ENCODE measurements around the gene RASA3.

The RASA3 gene

DNA sequence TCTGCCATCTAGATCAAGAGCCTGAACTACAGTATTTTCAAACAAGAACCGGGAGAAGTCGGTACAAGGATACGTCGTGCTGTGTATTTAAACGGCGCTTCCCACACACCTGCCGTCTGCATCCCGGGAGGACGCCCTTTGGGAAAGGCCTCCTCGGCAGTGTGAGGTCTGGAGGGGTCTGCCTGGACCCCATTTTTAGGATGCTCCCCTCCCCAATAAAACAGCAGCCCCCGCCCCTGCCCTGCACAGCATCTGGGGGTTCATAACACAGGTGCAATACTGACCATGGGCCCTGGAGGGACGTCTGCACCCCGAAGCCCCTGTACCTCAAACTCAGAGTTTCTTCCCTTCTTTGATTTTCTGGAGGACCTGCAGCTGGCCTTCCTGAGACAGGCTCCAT is 154.4 kb downstream of the RASA3 start:
- no peak for DNase-seq

DNA sequence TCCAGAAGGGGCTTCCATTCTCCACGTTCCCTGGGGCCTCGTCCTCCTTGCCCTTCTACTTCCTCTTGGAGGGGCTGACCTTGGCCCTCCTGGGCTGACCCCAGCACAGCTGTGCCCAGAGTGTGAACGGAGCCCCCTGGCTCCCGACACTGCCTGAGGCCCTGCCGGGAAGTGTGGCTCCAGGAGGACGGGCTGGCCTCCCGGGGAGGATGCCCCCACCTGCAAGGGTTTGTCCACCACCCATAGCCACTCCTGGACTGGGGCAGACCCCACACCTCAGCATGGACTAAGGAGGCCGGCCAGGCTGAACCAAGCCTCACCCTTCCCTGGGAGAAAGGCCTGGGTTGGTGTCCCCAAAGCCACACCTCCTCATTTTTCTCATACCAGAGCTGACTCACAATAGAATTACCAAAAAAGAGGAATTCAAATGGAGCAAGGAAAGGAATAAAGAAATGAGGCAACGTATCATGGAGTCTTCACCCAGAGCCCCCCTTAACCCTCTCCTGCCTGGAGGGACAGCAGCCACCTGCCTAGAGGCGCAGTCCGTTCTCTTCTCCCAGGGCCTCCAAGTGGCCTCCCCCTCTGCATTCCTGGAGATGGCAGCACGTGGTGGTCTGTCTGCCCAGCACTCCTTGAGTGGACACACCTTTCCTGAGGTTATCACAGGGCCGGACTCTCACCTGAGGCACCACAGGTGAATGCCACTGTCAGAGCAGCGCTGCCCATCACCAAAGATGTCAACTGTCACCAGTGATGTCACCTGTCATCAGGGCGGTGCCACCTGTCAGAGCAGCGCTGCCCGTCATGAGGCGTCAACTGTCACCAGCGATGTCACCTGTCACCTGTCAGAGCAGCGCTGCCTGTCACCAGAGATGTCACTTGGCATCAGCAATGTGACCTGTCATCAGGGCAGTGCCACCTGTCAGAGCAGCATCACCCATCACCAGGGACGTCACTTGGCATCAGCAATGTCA is 155.4 kb downstream of the RASA3 start:
- DNase-seq: no peak

DNA sequence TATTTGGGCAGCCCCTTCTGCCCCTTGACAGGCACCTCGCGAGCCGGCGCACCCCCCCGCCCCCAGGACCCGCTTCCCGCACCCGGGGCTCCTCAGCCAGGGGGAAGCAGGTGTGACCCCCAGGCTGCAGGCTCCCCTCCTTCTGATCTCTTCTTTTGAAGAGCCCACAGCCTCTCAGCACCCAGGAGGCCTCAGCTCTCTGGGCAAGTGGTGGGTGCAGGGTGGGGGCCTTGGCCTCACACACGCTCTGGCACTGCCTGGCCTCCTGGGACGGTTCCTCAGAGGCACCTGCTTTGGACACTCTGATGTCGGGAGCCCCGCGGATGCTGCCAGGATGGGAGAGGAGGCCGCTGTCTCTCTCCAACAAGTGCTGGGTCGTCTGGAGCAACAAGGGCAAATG is 157.0 kb downstream of the RASA3 start:
- no peak for DNase-seq

DNA sequence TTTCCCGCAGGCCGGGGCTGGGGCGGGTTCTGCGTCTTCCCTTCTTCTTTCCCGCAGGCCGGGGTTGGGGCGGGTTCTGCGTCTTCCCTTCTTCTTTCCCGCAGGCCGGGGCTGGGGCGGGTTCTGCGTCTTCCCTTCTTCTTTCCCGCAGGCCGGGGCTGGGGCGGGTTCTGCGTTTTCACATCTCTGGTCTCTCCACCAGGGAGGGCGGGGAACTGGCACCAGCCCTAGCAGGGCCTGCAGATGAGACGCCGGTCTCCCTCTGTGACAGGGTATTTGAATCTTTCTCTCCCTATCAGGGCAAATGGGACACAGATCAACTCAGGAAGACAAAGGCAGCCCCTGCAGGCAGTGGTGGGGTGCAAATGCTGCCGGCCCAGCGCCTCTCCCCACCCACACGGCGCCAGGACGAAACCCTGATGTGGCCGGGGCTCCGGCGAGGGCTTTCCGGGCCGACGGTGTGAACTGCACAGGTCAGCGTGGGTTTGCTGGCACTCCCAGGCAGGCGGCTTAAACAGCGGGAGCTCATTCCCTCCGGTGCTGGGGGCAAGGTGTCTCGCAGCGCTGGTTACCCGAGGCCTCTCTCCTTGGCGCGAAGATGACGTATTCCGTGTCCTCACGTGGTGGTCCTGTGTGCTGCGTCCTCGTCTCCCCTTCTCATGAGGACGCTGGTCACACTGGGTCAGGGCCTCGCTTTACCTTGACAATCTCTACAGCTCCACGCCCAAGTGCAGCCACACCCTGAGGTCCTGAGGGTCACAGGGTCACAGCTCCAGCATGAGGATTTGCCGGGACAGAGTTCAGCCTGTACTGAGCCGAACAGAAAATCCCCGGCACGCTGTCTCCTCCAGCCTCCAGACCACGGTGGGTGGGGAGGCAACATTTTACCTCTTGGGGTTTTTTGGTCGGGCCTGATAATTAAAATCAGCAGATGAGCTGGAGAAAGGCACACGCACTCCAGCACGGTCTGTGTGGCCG is 157.8 kb downstream of the RASA3 start:
- no peak for DNase-seq

DNA sequence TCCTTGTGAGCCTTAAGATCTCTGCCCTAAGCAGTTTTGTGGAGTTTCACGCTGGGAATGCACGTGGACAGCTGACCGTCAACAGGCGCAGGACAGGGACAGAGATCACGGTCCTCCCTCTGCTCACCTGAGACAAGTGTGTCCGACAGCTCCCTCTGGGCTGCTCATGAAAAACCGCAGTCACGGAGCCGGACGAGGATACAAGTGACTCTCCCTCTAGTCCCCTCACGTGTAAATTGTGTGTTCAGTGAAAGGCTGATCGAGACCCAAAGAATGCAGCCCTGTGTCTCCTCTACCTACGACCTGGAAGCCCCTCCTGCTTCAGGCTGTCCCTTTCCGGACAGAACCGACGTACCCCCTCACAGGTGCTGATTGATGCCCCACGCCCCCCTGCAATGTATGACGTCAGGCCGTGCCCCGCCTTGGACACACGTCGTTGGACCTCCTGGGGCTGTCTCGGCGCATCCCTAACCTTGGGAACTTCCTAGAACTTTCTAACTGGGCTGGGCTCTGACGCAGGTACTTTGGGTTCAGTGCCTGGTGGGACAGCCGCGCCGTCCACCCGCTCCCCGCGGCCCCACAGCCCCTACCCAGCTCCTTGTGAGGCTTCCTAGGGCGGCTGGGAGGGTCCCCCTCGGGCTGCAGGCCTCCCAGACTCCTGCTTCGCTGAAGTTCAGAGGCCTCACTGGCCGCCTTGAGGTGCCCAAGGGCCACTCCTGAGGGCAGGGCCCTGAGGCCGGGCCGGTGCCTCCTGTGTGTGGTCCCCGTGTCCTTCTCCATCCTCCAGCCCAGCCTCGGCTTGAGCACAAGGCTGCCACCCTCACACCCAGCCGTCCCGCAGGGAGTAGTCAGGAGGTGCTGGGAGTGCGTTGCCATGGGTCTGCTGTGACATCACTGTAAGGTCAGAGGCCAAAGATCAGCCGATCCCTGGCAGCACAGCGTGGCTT is 158.9 kb downstream of the RASA3 start, which contains the start of gene C13orf46:
C13orf46 (minus strand) TSS at position 859 of the 947 bp plus-strand sequence; CDS start at position 780, 79 bp downstream.
- no peak for DNase-seq

DNA sequence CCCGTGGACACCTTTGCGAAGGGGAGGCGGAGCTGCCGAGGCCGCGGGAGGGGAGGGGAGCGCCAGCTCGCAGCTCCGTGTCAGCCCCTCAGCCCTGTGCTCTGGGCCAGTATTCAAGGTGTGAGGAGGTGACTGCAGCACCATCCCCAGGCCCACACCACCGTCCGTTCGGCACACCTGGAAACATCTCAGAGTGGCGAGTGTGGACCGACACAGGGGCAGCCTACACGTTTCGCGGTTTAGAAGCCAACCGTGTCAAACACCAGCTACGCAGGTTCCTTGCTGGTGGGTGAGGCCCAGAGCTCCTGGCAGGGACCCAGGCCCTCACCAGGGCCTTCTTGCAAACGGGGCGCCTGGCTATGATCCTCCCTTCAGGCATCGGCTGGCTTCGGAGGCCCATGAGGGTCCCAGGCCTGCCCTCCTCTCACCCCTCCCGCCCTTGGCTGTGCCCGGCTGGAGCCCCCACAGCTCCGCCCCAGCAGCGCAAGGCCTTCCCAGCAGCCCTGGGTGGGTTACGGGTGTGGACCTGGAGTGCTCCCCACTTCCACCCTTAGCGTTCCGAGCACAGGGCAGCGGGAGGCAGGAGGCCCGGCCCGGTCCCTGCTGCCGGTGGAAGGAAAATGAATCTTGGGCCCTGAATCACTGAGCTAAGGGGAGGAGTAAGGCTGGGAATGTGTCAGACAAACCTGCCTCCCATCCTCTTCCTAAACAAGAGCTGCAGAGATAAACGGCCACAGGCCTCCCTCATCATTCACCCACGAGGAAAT is 159.8 kb downstream of the RASA3 start:
- no peak for DNase-seq

DNA sequence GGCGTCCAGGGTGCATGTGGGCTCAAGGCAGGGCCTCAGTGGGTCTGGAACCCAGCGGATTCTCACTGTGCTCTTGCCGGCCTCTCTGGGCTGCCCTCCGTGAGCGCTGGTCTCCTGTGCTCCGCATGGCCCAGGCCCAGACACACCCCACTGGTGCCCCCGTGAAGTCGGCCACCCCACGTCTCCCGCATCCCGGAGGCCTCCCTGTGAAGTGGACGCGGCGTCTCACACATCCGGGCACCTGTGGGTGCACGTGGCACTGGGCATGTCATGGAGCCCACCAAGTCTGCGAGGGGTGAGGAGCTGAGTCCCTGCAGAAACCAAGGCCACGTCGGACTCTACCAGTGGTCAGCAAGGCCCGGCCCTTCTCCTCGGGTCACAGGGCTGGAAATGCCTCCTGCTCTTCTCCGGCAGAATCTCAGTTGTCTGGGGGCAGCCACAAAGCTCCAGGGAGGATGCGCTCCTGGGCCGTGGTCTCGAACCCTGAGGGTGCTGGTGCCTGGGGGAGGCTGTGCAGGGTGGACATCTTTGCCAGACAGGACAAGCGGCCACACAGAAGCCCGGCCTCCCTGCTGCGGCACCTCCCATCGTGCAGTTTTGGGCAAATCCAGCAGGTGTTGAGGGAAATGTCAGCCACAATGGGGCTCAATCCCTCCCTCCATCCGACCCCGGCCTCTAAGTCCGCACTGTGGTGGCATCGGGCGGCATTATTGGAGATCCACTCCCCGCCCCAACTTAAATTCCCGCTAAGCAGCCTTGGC is 160.8 kb downstream of the RASA3 start:
- no peak for DNase-seq

DNA sequence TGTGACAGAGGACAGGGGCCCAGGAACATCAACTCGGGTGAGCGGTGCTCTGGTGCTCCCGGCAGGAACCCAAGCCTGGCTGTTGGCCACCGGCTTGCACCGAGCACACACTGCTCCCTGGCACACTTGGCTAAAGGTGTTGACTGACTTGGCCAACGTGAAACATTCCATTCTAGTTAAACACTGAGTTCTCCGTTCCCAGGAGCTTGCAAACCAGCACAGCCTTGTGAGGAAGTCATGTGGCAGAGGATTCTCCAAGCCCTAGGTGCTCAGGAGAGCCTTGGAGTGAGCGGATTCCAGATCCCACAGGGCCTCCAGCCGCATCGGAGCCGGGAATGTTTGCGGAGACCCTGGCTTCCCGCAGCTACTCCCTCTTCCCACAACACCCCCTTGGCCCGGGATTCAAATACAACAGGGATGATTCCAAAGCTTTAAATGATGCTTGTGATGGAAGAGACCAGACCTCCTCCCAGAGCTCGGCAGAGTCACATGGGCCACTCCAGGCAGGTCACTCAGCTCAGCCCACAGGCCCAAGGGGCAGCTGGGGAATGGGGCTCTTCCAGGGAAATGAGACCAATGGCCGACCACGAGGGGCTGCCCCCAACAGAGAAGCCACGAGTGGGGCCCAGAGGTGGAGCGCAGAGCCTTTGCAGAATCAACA is 161.5 kb downstream of the RASA3 start:
- DNase-seq: no peak

DNA sequence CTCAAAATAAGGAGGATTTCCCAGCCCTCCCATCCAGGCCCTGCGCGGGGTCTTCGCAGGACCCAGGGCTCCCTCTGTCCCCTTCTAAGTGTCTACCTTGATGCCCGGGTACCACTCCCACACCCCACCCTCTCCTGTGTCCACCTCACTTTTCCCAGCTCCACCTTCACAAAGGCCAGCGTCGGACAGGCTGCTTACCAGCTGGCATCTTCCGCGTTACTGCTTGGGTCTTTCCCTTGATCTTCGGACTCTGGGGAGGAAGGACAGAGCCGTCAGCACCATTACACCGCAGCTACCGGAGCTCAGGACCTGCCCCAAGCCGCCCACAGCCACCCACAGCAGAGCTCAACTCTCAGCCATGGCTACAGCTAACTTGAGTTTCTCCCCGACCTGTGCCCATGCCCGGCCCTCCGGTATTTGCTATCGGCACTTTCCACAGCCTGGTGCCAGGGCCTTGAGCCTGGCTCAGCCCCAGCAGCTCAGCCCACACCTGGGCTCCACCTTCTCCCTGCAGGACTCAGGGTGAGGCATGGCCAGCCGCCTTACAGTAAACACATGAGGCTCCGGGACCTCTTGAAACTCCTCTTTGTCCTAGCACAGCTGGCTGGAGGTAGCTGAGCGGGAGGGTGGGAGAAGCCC is 162.3 kb downstream of the RASA3 start:
- no peak for DNase-seq

DNA sequence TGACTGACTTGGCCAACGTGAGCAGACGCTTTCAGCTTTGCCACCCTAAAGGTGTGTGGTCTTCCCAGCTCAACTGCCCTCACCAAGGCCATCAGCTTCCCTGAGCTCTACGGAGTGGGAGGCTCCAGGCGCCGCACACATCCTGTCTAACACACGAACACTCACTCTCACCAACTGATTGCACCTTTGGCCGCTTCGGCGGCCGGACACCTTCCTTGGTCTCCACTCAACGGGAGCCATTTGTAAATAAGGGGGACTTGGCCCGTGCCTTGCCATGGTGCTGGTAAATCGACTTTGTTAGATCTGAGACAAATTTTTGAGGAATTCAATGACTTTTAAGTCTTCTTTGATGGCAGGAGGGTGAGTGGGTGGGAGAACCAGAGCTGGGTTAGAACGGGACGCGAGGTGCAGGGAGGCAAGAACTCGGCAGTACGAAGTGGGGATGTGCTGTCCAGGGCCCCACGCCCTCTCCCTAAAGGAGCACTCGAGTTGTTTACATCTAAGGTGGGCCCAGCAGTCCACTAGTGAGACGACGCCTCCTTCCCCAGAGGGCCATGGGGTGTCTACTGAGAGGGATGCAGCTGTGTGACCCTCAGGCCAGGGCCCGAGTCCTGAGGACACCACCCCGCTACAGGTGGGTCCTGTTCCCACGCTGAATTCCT is 163.0 kb downstream of the RASA3 start:
- DNase-seq: no peak

DNA sequence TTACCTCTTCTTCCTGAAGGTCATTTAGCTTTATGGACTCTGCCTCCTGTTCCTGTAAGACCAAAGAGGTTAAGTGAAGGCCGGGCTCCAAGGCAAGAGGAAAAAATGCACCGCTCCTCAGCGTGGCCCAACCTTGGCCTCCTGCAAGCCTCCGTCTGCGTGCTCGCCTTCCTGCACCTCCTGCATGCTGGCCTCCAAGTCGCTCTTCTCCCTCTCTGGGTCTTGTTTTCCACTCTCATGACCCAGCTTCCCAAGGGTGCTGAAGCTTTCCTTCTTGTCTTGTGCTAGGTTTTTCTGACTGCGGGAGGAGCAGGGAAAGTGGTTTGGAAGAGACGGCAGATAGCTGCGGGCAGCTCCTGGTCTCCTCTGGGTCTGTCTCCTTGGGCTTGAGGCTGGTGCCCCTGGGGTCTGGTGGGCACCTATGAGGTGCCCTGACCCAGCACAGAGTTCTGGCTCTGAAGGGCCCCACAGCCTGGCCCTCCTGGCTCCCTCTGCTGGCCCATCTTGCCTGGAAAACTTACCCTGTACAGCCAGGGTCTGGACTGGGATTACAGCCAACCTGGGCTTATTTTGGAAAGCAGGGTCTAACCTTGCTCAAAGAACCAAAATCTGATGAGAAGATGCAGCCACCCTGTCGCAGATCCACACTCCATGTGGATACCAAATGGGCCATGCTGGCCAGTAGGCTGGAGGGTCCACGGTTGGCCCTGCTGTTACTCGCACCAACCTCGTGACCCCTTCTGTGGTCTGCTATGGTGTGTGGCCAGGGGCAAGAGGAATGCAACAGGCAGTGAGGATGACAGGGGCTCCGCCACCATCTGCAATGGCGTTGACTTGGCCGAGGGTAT is 163.7 kb downstream of the RASA3 start:
- DNase-seq: no peak

DNA sequence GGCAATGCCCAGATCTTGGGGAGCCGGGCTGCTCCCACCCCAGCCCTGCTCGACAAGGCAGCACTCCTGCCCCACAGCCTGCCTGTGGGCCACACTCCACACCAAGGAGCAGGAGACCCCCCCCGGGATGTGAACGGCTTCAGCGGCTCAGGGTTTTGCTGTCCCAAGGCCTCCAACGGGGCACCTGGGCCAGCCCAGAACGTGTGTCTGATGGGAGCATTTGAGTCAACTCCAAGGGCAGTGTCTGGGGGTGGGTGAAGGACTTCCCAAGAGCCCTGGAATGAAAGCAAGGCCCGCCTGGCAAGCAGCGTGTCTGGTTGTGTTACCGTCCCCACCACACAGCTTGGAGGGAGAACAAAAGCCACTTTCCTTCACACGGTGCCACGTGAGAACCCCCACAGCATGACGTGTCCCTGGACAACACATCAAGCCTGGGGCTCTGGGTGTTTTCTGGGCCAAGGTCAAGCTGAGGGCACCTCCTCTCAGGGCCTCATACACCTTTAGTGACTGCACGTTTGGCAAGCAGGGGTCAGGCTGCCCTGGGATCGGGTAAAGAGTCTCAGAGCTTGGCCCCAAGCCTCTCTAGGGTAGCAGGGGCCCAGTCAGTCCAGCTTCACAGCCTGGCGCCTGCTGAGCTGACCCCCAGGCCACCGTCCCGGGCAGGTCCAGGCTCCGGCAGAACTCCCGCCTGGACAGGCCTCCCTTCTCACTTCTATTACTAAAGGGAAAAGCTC is 164.5 kb downstream of the RASA3 start:
- DNase-seq: no peak

DNA sequence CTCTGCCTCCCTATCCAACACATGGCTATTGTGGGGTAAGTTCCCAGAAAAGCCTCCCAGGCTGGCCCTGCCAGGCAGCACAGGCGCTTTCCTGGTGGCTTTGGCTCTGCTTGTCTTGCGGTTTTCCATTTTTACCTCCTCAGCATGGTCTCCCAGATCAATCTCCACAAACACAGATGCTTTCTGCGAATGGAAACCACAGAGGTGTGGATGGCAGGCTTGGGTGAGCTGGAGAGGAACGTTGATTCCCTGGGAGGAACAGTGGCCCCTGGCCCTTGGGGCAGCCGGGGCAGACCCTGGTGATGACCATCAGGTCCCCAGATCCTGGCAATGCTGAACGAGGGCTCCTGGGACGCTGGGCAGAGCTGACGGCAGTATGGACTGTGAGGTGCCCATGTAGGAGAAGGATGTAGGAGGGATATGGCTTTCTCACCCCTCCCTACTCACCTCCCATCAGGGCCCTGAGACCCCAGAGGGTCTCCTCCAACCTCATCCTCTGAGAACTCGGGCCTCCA is 165.2 kb downstream of the RASA3 start:
- DNase-seq: no peak

DNA sequence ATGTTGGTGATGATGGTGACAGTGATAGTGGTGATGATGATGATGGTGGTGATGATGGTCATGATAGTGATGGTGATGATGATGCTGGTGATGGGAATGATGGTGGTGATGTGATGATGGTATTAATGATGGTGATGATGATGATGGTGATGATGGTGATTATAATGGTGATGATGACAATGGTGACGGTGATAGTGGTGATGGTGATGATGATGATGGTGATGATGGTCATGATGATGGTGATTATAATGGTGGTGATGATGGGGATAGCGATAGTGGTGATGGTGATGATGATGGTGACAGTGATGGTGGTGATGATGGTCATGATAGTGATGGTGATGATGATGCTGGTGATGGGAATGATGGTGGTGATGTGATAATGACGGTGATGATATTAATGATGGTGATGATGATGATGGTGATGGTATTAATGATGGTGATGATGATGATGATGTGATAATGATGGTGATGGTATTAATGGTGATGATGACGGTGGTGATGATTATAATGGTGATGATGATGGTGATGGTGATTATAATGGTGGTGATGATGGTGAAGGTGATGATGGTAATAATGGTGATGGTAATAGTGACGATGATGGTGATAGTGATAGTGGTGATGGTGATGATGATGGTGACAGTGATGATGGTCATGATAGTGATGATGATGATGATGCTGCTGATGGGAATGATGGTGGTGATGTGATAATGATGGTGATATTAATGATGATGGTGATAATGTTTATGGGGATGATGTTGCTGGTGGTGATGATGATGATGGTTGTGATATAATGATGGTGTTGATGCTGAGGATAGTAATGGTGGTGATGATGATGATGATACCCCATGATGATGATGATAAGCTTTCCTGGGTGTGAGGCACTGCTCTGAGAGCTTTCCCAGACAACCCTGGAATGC is 166.2 kb downstream of the RASA3 start:
- no peak for DNase-seq

DNA sequence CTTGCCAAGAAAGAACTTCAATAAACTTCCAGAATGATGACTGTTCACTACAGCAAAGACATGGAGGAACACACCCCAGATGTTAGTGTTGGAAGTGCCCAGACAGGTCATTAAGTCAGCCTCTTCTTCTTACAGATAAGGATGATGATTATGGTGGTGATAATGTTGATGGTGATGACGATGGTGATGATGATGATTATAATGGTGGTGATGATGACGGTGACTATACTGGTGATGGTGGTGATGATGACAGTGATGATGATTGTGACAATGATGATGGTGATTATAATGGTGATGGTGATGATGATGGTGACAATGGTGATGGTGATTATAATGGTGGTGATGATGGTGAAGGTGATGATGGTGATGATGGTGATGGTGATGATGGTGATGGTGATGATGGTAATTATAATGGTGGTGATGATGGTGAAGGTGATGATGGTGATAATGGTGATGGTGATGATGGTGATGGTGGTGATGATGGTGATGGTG is 167.0 kb downstream of the RASA3 start:
- DNase-seq: no peak

Measured in activated gamma-delta T cell (primary cell).